OCI-LY7 (cell line): Measurements from ENCODE around the gene IGLL5. TPM values are rescaled to one million over a fixed set of nuclear protein-coding genes. Genes with fewer than 3 reads are reported as not detected.

Source experiments
- Bru-seq: library from RNA; stranded (reverse); fragments of 400-500 nt; gene quantifications from one replicate; lab custom pipeline; 2021; lab: Mats Ljungman, UMichigan
- BruChase-seq, 2 experiments: library from RNA; stranded (reverse); fragments of 400-500 nt; gene quantifications; one replicate each; lab custom pipeline; 2021; lab: Mats Ljungman, UMichigan
- BruUV-seq: library from RNA; stranded (reverse); fragments of 400-500 nt; replicated peaks from 2 replicates; lab custom pipeline; 2021; lab: Mats Ljungman, UMichigan
- CTCF ChIA-PET: fragments of 300-600 bp; sonication (Branson Sonifier 250); formaldehyde crosslinking; loops from one replicate; lab custom pipeline; 2022; ENCODE audit warnings: antibody characterized with exemption; ENCODE audit not compliant: unreplicated experiment; lab: Charles Lee
- POLR2A ChIA-PET: fragments of 300-600 bp; sonication (Branson Sonifier 250); formaldehyde crosslinking; loops from one replicate; lab custom pipeline; 2022; ENCODE audit warnings: antibody characterized with exemption; lab: Charles Lee
- DNase-seq: peaks from one replicate; pipeline ENCODE4 v3.0.0-alpha.2; 2015; ENCODE audit warnings: low spot score
- H2AFZ ChIP-seq: fragments of 200-600 bp; sonication (generic), shearing (Covaris generic); 2 replicates; pipeline ENCODE4 v1.6.1; 2014; ENCODE audit warnings: mild to moderate bottlenecking, antibody characterized with exemption, low read length, moderate library complexity
- H3K27ac ChIP-seq: fragments of 200-600 bp; sonication (generic); 2 replicates; pipeline ENCODE4 v1.5.1; 2014; ENCODE audit warnings: mixed run types, low read depth, mild to moderate bottlenecking, moderate library complexity, low read length, inconsistent platforms; ENCODE audit not compliant: poor library complexity, severe bottlenecking
- H3K36me3 ChIP-seq: fragments of 200-600 bp; sonication (generic); 2 replicates; pipeline ENCODE4 v1.6.1; 2014; ENCODE audit warnings: mild to moderate bottlenecking, antibody characterized with exemption, low read length, moderate library complexity, mixed read lengths; ENCODE audit not compliant: insufficient read depth
- H3K4me1 ChIP-seq: fragments of 200-600 bp; sonication (generic); 2 replicates; pipeline ENCODE4 v1.5.1; 2014; ENCODE audit warnings: mild to moderate bottlenecking, low read length; ENCODE audit not compliant: insufficient read depth, poor library complexity, severe bottlenecking
- H3K4me2 ChIP-seq: fragments of 200-600 bp; sonication (generic); 2 replicates; pipeline ENCODE4 v1.6.1; 2014; ENCODE audit warnings: mild to moderate bottlenecking, low read length
- H3K4me3 ChIP-seq: fragments of 200-600 bp; sonication (generic); 2 replicates; pipeline ENCODE4 v1.5.1; 2014; ENCODE audit warnings: mild to moderate bottlenecking, low read depth, low read length; ENCODE audit not compliant: poor library complexity, severe bottlenecking
- H3K79me2 ChIP-seq: fragments of 200-600 bp; sonication (generic); 2 replicates; pipeline ENCODE4 v1.6.1; 2016; ENCODE audit warnings: low read depth, mild to moderate bottlenecking, low read length, moderate library complexity, mixed read lengths; ENCODE audit not compliant: insufficient read depth
- H3K9me2 ChIP-seq: fragments of 200-600 bp; sonication (generic); 2 replicates; pipeline ENCODE4 v1.6.1; 2016; ENCODE audit warnings: mild to moderate bottlenecking, low read length, mixed read lengths; ENCODE audit not compliant: insufficient read depth
- H3K9me3 ChIP-seq: fragments of 200-600 bp; sonication (generic); 2 replicates; pipeline ENCODE4 v1.6.1; 2014; ENCODE audit warnings: mild to moderate bottlenecking, mixed run types, low read length, mixed read lengths
- H4K20me1 ChIP-seq: fragments of 200-600 bp; sonication (generic); 2 replicates; pipeline ENCODE4 v1.6.1; 2014; ENCODE audit warnings: mild to moderate bottlenecking, antibody characterized with exemption, low read length, moderate library complexity, mixed read lengths; ENCODE audit not compliant: insufficient read depth
- EZH2phosphoT487 ChIP-seq: fragments of 200-600 bp; sonication (generic); IDR thresholded peaks from 2 replicates; pipeline ENCODE4 v1.6.1; 2018; ENCODE audit warnings: low read depth, borderline replicate concordance, mild to moderate bottlenecking, mixed run types, antibody characterized with exemption, low read length, moderate library complexity, mixed read lengths
- intact Hi-C: fragments of 100-400 bp; cut with micrococcal nuclease; formaldehyde crosslinking; loops from one replicate; pipeline ENCODE4 v1.10.0; 2022; ENCODE audit not compliant: unreplicated experiment
- long read RNA-seq: library from polyadenylated mRNA; stranded (forward); transcript quantifications from one replicate; pipeline ENCODE4 v2.0.0, GENCODE V29; 2022
- total RNA-seq, 2 experiments: library from RNA; depleted of rRNA in 1 of 2; stranded (reverse); fragments of >200 nt in 1 of 2; shearing (Covaris generic) in 1 of 2; gene quantifications; 2 replicates each; pipeline ENCODE4 v1.2.3, GENCODE V29; 2014 to 2022
- TF ChIP-seq, protein P1 (sequence below): fragments of 200-600 bp; sonication (generic); conservative IDR thresholded peaks from 2 replicates; pipeline ENCODE4 v1.5.1; 2014; ENCODE audit warnings: mild to moderate bottlenecking, antibody characterized with exemption, low read length, moderate library complexity, mixed read lengths

The IGLL5 gene
- 219 TPM in 2 replicates for total RNA-seq (2014; rRNA removed; shearing (Covaris generic))
- 364 and 387 TPM in 2 replicates for total RNA-seq (2022)
- Bru-seq, nascent RNA, result percentile 100 among the genes with signal in this experiment
- percentile 100 among the genes with signal in this experiment for BruChase-seq, experiment 1, labeled RNA remaining after a 6-hour chase
- percentile 100 among the genes with signal in this experiment for BruChase-seq, experiment 2, labeled RNA remaining after a 2-hour chase
- long read RNA-seq, transcript IGLL5-202 (2 exons, 882 nt), result major isoform, 119 of 286 reads
- long read RNA-seq, transcript IGLL5-201 (3 exons, 1,050 nt), result minor isoform, 16 of 286 reads
- long read RNA-seq, partial matches to known transcripts, result 83 of 286 reads
- long read RNA-seq, other reads (novel, unspliced or antisense), result 64 of 286 reads

DNA sequence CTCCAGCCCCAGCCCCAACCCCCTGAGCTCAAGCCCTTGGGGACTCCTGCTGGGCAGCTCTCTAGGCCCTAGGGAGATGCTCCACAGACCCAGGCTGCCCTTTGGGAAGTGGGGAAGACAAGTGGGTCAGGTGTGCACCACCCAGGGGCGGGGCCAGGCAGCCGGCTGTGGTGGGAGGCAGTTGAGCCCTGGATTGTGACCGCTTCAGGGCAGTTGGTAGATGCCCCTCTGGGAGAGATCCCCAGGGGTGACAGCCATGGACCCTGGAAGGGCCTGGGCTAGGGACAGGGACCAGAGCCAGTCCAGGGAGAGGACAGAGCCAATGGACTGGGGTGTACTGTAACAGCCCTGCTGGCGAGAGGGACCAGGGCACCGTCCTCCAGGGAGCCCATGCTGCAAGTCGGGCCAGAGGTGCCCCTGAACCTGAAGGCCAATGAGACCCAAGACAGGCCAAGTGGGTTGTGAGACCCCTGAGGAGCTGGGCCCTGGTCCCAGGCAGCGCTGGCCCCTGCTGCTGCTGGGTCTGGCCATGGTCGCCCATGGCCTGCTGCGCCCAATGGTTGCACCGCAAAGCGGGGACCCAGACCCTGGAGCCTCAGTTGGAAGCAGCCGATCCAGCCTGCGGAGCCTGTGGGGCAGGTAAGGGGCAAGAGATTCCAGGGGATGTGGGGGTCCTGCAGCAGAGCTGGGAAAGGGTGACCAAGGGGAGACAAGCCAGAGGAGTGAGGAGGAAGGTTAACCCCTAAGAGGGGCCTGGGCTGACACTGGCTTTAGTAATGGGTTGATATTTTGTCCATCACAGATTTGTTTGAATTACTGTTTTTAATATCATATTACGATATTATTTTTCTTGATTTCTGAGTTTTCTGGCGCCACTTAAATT, at the start of gene IGLL5:
Gene IGLL5, plus strand, starts transcription at position 196 of the 883 bp plus-strand sequence. Its CDS starts 238 bp downstream, at position 434.
- CTCF ChIA-PET, result interaction anchor here (1.0 kb wide), 1 partner anchor 51 kb away, joined by 3 read pairs; no protein-coding TSS in a partner anchor
- H3K9me2 ChIP-seq, result no peaks in the 10 kb centered on the region
- POLR2A ChIA-PET, result interaction anchor here (1.1 to 11.4 kb wide), 3 partner anchors 30 to 720 kb away, joined by 4 to 308 read pairs (median 4); no protein-coding TSS in a partner anchor
- H3K4me2 ChIP-seq, result peak within 1 kb of the TSS; percentile 77
- DNase-seq, result peak; percentile 67
- no TSS peak for BruUV-seq
- H3K9me3 ChIP-seq, result no peaks in the 10 kb centered on the region
- intact Hi-C loops, result loop anchor here (2.0 to 10.0 kb wide), 2 partner anchors 147 to 723 kb away; no protein-coding TSS in a partner anchor
- H3K27ac ChIP-seq, result peak within 1 kb of the TSS; percentile 81
- peaks cover 46% of the 10 kb centered on the region for H3K36me3 ChIP-seq
- TF ChIP-seq, protein P1, sequence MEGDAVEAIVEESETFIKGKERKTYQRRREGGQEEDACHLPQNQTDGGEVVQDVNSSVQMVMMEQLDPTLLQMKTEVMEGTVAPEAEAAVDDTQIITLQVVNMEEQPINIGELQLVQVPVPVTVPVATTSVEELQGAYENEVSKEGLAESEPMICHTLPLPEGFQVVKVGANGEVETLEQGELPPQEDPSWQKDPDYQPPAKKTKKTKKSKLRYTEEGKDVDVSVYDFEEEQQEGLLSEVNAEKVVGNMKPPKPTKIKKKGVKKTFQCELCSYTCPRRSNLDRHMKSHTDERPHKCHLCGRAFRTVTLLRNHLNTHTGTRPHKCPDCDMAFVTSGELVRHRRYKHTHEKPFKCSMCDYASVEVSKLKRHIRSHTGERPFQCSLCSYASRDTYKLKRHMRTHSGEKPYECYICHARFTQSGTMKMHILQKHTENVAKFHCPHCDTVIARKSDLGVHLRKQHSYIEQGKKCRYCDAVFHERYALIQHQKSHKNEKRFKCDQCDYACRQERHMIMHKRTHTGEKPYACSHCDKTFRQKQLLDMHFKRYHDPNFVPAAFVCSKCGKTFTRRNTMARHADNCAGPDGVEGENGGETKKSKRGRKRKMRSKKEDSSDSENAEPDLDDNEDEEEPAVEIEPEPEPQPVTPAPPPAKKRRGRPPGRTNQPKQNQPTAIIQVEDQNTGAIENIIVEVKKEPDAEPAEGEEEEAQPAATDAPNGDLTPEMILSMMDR, result no peak
- no peak for TF ChIP-seq EZH2phosphoT487
- H2AFZ ChIP-seq, result no peak within 1 kb of the TSS
- peaks cover 65% of the 10 kb centered on the region for H3K4me1 ChIP-seq
- H3K4me3 ChIP-seq, result peak within 1 kb of the TSS; percentile 87
- no peaks in the 10 kb centered on the region for H4K20me1 ChIP-seq
- peaks cover 64% of the 10 kb centered on the region for H3K79me2 ChIP-seq

GRCh38 chr22:22838148-22838786, 49.3 kb upstream of the IGLL5 start:
- Histone ChIP-seq H2AFZ (peak overlapping the region; percentile 56; the same call in 1 of the 2 replicates), H3K27ac (no peak overlapping the region), H3K79me2 (no peaks in the 10 kb centered on the region), H3K9me2 (no peaks in the 10 kb centered on the region), H4K20me1 (no peaks in the 10 kb centered on the region), H3K4me2 (peak overlapping the region; percentile 37), H3K4me3 (no peak overlapping the region), H3K9me3 (no peaks in the 10 kb centered on the region; the same call in 1 of the 2 replicates), H3K4me1 (peaks cover 23% of the 10 kb centered on the region), H3K36me3 (no peaks in the 10 kb centered on the region)
- no TSS peak for BruUV-seq
- DNase-seq, result peak; percentile 49
- intact Hi-C loops, result no loop called here
- no peak for TF ChIP-seq EZH2phosphoT487
- TF ChIP-seq, protein P1, result no peak
- POLR2A ChIA-PET, result interaction anchor here (0.6 kb wide), 1 partner anchor 47 kb away, joined by 3 read pairs; no protein-coding TSS in a partner anchor
- CTCF ChIA-PET, result interaction anchor here (0.6 to 0.8 kb wide), 3 partner anchors 11 to 184 kb away, joined by 3 to 6 read pairs (median 3); no protein-coding TSS in a partner anchor
